ACC112 (cell line): ENCODE results near the gene ADGRV1.

ENCODE experiments used
- H2AFZ ChIP-seq: fragments of 200-600 bp; sonication (generic); one replicate; pipeline ENCODE4 v1.6.0; 2017; ENCODE audit warnings: antibody characterized with exemption, low read length; ENCODE audit not compliant: unreplicated experiment
- H3K27ac ChIP-seq: fragments of 200-600 bp; sonication (generic); 2 replicates; pipeline ENCODE4 v1.5.1; 2014; ENCODE audit warnings: low read depth, mild to moderate bottlenecking, antibody characterized with exemption, low read length, moderate library complexity
- H3K27me3 ChIP-seq: fragments of 200-600 bp; sonication (generic); 2 replicates; pipeline ENCODE4 v1.6.1; 2014; ENCODE audit warnings: mild to moderate bottlenecking, antibody characterized with exemption, low read length, moderate library complexity, mixed read lengths; ENCODE audit not compliant: insufficient read depth
- H3K36me3 ChIP-seq: fragments of 200-600 bp; sonication (generic); 2 replicates; pipeline ENCODE4 v1.6.1; 2016; ENCODE audit warnings: mild to moderate bottlenecking, antibody characterized with exemption, low read length, moderate library complexity, mixed read lengths; ENCODE audit not compliant: insufficient read depth
- H3K4me1 ChIP-seq: fragments of 200-600 bp; sonication (generic); one replicate; pipeline ENCODE4 v1.6.1; 2016; ENCODE audit warnings: low read length, mixed read lengths; ENCODE audit not compliant: insufficient read depth, unreplicated experiment, control insufficient read depth
- H3K4me3 ChIP-seq: fragments of 200-600 bp; sonication (generic); 2 replicates; pipeline ENCODE4 v1.5.1; 2014; ENCODE audit warnings: mild to moderate bottlenecking, low read depth, low read length
- H3K79me2 ChIP-seq: fragments of 200-600 bp; sonication (generic); one replicate; pipeline ENCODE4 v1.6.0; 2016; ENCODE audit warnings: low read length; ENCODE audit not compliant: control insufficient read depth, unreplicated experiment, insufficient read depth

Gene ADGRV1

GRCh38 chr5:91079037-91079436 is 520.4 kb downstream of the ADGRV1 start:
- H2AFZ ChIP-seq, result no peak overlapping the region
- H3K4me1 ChIP-seq, result peaks cover 17% of the 10 kb centered on the region
- H3K36me3 ChIP-seq, result no peaks in the 10 kb centered on the region
- no peak overlapping the region for H3K4me3 ChIP-seq
- H3K79me2 ChIP-seq, result no peaks in the 10 kb centered on the region
- H3K27me3 ChIP-seq, result no peaks in the 10 kb centered on the region
- H3K27ac ChIP-seq, result no peak overlapping the region

- no peak overlapping the region for H3K4me3 ChIP-seq
These were observed 531.2 kb downstream of the ADGRV1 start for GRCh38 chr5:91089758-91090157.

GRCh38 chr5:91090995-91091394 is 532.4 kb downstream of the ADGRV1 start:
- H3K4me3 ChIP-seq, result no peak overlapping the region
- no peaks in the 10 kb centered on the region for H3K4me1 ChIP-seq
- no peak overlapping the region for H2AFZ ChIP-seq
- H3K79me2 ChIP-seq, result no peaks in the 10 kb centered on the region
- H3K27ac ChIP-seq, result no peak overlapping the region
- no peaks in the 10 kb centered on the region for H3K27me3 ChIP-seq
- H3K36me3 ChIP-seq, result no peaks in the 10 kb centered on the region

More at GRCh38 chr5:91089758-91090157, 531.2 kb downstream of the ADGRV1 start:
- Histone ChIP-seq H3K4me1 (no peaks in the 10 kb centered on the region), H2AFZ (no peak overlapping the region), H3K27ac (no peak overlapping the region), H3K79me2 (no peaks in the 10 kb centered on the region), H3K36me3 (no peaks in the 10 kb centered on the region), H3K27me3 (no peaks in the 10 kb centered on the region)

- Histone ChIP-seq H2AFZ (no peak overlapping the region), H3K4me1 (no peaks in the 10 kb centered on the region), H3K27ac (no peak overlapping the region), H3K4me3 (no peak overlapping the region), H3K79me2 (no peaks in the 10 kb centered on the region), H3K27me3 (no peaks in the 10 kb centered on the region), H3K36me3 (no peaks in the 10 kb centered on the region)
These were observed 533.1 kb downstream of the ADGRV1 start for GRCh38 chr5:91091471-91092234.

- no peak overlapping the region for H3K27ac ChIP-seq
These were observed 534.5 kb downstream of the ADGRV1 start for GRCh38 chr5:91092859-91093783.

GRCh38 chr5:91095313-91095712 is 536.7 kb downstream of the ADGRV1 start:
- Histone ChIP-seq H3K27ac (no peak overlapping the region), H3K27me3 (no peaks in the 10 kb centered on the region), H2AFZ (no peak overlapping the region), H3K4me1 (no peaks in the 10 kb centered on the region), H3K79me2 (no peaks in the 10 kb centered on the region), H3K36me3 (no peaks in the 10 kb centered on the region), H3K4me3 (no peak overlapping the region)

More at GRCh38 chr5:91092859-91093783, 534.5 kb downstream of the ADGRV1 start:
- Histone ChIP-seq H3K27me3 (no peaks in the 10 kb centered on the region), H3K36me3 (no peaks in the 10 kb centered on the region), H3K79me2 (no peaks in the 10 kb centered on the region), H3K4me3 (no peak overlapping the region), H3K4me1 (no peaks in the 10 kb centered on the region), H2AFZ (no peak overlapping the region)

- no peak overlapping the region for H3K27ac ChIP-seq
These were observed 537.3 kb downstream of the ADGRV1 start for GRCh38 chr5:91095786-91096385.

GRCh38 chr5:91098541-91098940 is 539.9 kb downstream of the ADGRV1 start:
- Histone ChIP-seq H2AFZ (no peak overlapping the region), H3K4me1 (peaks cover 9% of the 10 kb centered on the region), H3K36me3 (no peaks in the 10 kb centered on the region), H3K27me3 (no peaks in the 10 kb centered on the region), H3K27ac (no peak overlapping the region), H3K79me2 (no peaks in the 10 kb centered on the region), H3K4me3 (no peak overlapping the region)

More at GRCh38 chr5:91095786-91096385, 537.3 kb downstream of the ADGRV1 start:
- Histone ChIP-seq H2AFZ (no peak overlapping the region), H3K4me1 (no peaks in the 10 kb centered on the region), H3K79me2 (no peaks in the 10 kb centered on the region), H3K4me3 (no peak overlapping the region), H3K27me3 (no peaks in the 10 kb centered on the region), H3K36me3 (no peaks in the 10 kb centered on the region)

GRCh38 chr5:91101600-91102379 is 543.2 kb downstream of the ADGRV1 start:
- Histone ChIP-seq H3K36me3 (no peaks in the 10 kb centered on the region), H2AFZ (peak overlapping the region; percentile 96), H3K27me3 (no peaks in the 10 kb centered on the region), H3K4me1 (peaks cover 12% of the 10 kb centered on the region), H3K79me2 (no peaks in the 10 kb centered on the region), H3K4me3 (peak overlapping the region; percentile 23; the same call in 1 of the 2 replicates), H3K27ac (0 out of 2 replicates have a peak overlapping the region, but pooled peaks have one; percentile 8)
